Activated CD8-positive, alpha-beta T cell treated with anti-CD3 and anti-CD28 coated beads for 36 hours (primary cell): ENCODE measurements around the gene SCNN1B. TPM values are rescaled to one million over a fixed set of nuclear protein-coding genes. Genes with fewer than 3 reads are reported as not detected.

Experiments used
- ATAC-seq: fragments of 200-7000 bp; cut with Tn5 transposase; one replicate; pipeline ENCODE4 v1.10.0; 2021; ENCODE audit warnings: mild to moderate bottlenecking, moderate library complexity
- CTCF ChIA-PET: fragments of 350-600 bp; sonication (Branson Sonifier 250); formaldehyde crosslinking; loops from one replicate; lab custom pipeline; 2021; ENCODE audit warnings: antibody characterized with exemption; lab: Charles Lee
- POLR2A ChIA-PET: fragments of 350-600 bp; sonication (Branson Sonifier 250); formaldehyde crosslinking; loops from one replicate; lab custom pipeline; 2021; ENCODE audit warnings: antibody characterized with exemption; lab: Charles Lee
- DNase-seq: peaks from one replicate; pipeline ENCODE4 v3.0.0-alpha.2; 2020
- H3K27ac Mint-ChIP-seq: one replicate; pipeline ENCODE4 v1.8.0; 2021; ENCODE audit warnings: mild to moderate bottlenecking, mixed read lengths
- H3K27me3 Mint-ChIP-seq: one replicate; pipeline ENCODE4 v1.8.0; 2021; ENCODE audit warnings: mixed read lengths
- H3K36me3 Mint-ChIP-seq: one replicate; pipeline ENCODE4 v1.8.0; 2021; ENCODE audit warnings: low read depth, mixed read lengths
- H3K4me1 Mint-ChIP-seq: one replicate; pipeline ENCODE4 v1.8.0; 2021; ENCODE audit warnings: low read depth, mixed read lengths
- H3K4me3 Mint-ChIP-seq: one replicate; pipeline ENCODE4 v1.8.0; 2021; ENCODE audit warnings: mild to moderate bottlenecking, moderate library complexity, mixed read lengths
- H3K9me3 Mint-ChIP-seq: one replicate; pipeline ENCODE4 v1.8.0; 2021; ENCODE audit warnings: mixed read lengths
- CTCF ChIP-seq: fragments of 200-600 bp; IDR thresholded peaks from one replicate; pipeline ENCODE4 v1.8.0; 2022; ENCODE audit warnings: antibody characterized with exemption, mild to moderate bottlenecking
- intact Hi-C: fragments of 100-400 bp; cut with micrococcal nuclease; formaldehyde crosslinking; loops from one replicate; pipeline ENCODE4 v1.10.0; 2022
- total RNA-seq, 2 experiments: library from RNA; stranded (reverse); gene quantifications; one replicate each; pipeline ENCODE4 v1.2.3, GENCODE V29; 2021

Gene SCNN1B
- total RNA-seq, 2 experiments from 2014 or later: not detected

GRCh38 chr16:23428351-23428750 lies 126.2 kb downstream of the SCNN1B start:
- ChIA-PET POLR2A (no interaction called here), CTCF (no interaction called here)
- H3K36me3 Mint-ChIP-seq: peaks cover 18% of the 10 kb centered on the region
- H3K27me3 Mint-ChIP-seq: no peaks in the 10 kb centered on the region
- no peak for TF ChIP-seq CTCF
- H3K4me1 Mint-ChIP-seq: no peaks in the 10 kb centered on the region
- H3K4me3 Mint-ChIP-seq: no peak overlapping the region
- H3K9me3 Mint-ChIP-seq: no peaks in the 10 kb centered on the region
- no peak for DNase-seq
- intact Hi-C loops: no loop called here
- ATAC-seq: no peak
- H3K27ac Mint-ChIP-seq: no peak overlapping the region

Other genes starting within 250 kb of the SCNN1B start
- 1 to 10 TPM; 4.5 to 4.9 TPM for gene USP31, start 152.8 kb upstream of the SCNN1B start, total RNA-seq
- gene SCNN1G, start 119.6 kb upstream of the SCNN1B start, total RNA-seq: not detected
- gene COG7, start 150.9 kb downstream of the SCNN1B start, total RNA-seq: 10 to 100 TPM; 16.4 to 16.7 TPM
- 10 to 100 TPM; 91.0 to 96.9 TPM for gene GGA2, start 208.2 kb downstream of the SCNN1B start, total RNA-seq